OCI-LY7 (cell line): Measurements from ENCODE around the gene AFF2.

Experiments used
- CTCF ChIP-seq: fragments of 200-600 bp; sonication (generic); conservative IDR thresholded peaks from 2 replicates; pipeline ENCODE4 v1.5.1; 2014; ENCODE audit warnings: mild to moderate bottlenecking, antibody characterized with exemption, low read length, moderate library complexity, mixed read lengths
- EZH2phosphoT487 ChIP-seq: fragments of 200-600 bp; sonication (generic); IDR thresholded peaks from 2 replicates; pipeline ENCODE4 v1.6.1; 2018; ENCODE audit warnings: low read depth, borderline replicate concordance, mild to moderate bottlenecking, mixed run types, antibody characterized with exemption, low read length, moderate library complexity, mixed read lengths

GRCh38 chrX:148905400-148905799 lies 405.0 kb downstream of the AFF2 start:
- TF ChIP-seq CTCF (no peak), EZH2phosphoT487 (no peak)
